Measurements from ENCODE around the gene BRIP1. TPM values are rescaled to one million over a fixed set of nuclear protein-coding genes. Genes with fewer than 3 reads are reported as not detected.

The BRIP1 gene
- total RNA-seq, 2 donors from 2014 or later = 24.2 to 25.5 TPM

DNA sequence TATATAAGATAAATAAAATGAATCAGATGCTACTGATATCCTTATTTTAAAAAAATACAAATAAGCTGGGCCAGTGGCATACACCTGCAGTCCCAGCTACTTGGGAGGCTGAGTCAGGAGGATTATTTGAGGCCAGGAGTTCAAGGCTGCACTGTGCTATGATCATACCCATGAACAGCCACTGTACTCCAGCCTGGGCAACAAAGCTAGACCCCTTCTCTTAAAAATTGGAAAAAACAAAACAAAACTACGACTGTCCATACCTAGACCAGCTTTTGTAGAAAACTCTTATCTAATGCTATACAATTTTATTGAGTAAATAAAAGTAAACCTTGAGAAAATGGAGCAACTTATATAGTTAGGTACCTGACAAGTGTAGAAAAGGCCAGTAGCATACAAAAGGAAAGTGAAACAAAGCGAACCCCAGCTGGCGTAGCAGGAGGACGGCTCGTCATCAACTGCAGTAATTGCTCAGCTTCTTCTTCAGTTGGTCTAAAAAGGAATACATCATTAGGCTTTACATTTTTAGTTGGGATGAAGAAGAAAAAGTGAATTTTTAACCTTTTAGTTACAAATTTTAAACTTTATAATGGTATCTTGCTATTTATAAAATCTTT lies 40.9 kb upstream of the BRIP1 start:
- Mint-ChIP-seq H3K4me3 (no peak overlapping the region), H3K4me1 (no peaks in the 10 kb centered on the region), H3K36me3 (ENCODE audit: low read depth) (peaks cover 58% of the 10 kb centered on the region), H3K27ac (no peak overlapping the region), H3K9me3 (no peaks in the 10 kb centered on the region), H3K27me3 (ENCODE audit: insufficient read depth) (no peaks in the 10 kb centered on the region)
- no peaks in the 10 kb centered on the region for H3K4me1 ChIP-seq (ENCODE audit: control insufficient read depth, insufficient read depth, low read length)
- H3K9ac ChIP-seq (ENCODE audit: extremely low read depth, low read length, poor library complexity, severe bottlenecking) = no peak overlapping the region
- DNase-seq = no peak
- no peak overlapping the region for H3K4me3 ChIP-seq (ENCODE audit: low read length)
- no peak overlapping the region for H3K27ac ChIP-seq (ENCODE audit: low read depth, low read length)
- peaks cover 65% of the 10 kb centered on the region for H3K36me3 ChIP-seq (ENCODE audit: control insufficient read depth, insufficient read depth, low read length)
- 93 to 99% methylated on average over 2 to 4 of the region's 5 CpGs for WGBS, 2 experiments (ENCODE audit: insufficient coverage in 1 of 2, insufficient read length in 1 of 2)
- TF ChIP-seq, protein P1, sequence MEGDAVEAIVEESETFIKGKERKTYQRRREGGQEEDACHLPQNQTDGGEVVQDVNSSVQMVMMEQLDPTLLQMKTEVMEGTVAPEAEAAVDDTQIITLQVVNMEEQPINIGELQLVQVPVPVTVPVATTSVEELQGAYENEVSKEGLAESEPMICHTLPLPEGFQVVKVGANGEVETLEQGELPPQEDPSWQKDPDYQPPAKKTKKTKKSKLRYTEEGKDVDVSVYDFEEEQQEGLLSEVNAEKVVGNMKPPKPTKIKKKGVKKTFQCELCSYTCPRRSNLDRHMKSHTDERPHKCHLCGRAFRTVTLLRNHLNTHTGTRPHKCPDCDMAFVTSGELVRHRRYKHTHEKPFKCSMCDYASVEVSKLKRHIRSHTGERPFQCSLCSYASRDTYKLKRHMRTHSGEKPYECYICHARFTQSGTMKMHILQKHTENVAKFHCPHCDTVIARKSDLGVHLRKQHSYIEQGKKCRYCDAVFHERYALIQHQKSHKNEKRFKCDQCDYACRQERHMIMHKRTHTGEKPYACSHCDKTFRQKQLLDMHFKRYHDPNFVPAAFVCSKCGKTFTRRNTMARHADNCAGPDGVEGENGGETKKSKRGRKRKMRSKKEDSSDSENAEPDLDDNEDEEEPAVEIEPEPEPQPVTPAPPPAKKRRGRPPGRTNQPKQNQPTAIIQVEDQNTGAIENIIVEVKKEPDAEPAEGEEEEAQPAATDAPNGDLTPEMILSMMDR (conservative IDR thresholded peaks at IDR 0.05) = no peak
- H3K27me3 ChIP-seq (ENCODE audit: control insufficient read depth, insufficient read depth, low read length, poor library complexity, severe bottlenecking) = no peaks in the 10 kb centered on the region
- no peaks in the 10 kb centered on the region for H3K9me3 ChIP-seq (ENCODE audit: control insufficient read depth, low read length)

DNA sequence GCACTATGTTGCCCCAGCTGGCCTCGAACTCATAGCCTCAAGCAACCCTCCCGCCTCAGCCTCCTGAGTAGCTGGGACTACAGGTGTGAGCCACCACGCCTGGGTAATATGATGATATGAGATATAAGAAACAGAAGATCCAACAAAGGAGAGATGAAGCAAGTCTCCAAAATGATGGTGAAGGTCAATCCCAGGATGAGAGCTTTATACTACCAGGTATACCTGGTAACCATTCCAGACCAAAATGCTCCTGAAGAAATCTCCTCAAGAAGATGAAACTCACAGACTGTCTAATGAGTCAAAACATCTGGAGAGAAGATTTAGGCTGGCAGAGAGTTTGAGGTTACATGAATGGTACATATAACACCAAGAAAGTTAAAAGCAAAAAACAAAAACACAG lies 39.9 kb upstream of the BRIP1 start:
- Mint-ChIP-seq H3K9me3 (no peaks in the 10 kb centered on the region), H3K4me1 (no peaks in the 10 kb centered on the region), H3K36me3 (ENCODE audit: low read depth) (peaks cover 60% of the 10 kb centered on the region), H3K27ac (no peak overlapping the region), H3K4me3 (no peak overlapping the region), H3K27me3 (ENCODE audit: insufficient read depth) (no peaks in the 10 kb centered on the region)
- TF ChIP-seq, protein P1 (conservative IDR thresholded peaks at IDR 0.05) = no peak
- no peak overlapping the region for H3K9ac ChIP-seq (ENCODE audit: extremely low read depth, low read length, poor library complexity, severe bottlenecking)
- H3K27me3 ChIP-seq (ENCODE audit: control insufficient read depth, insufficient read depth, low read length, poor library complexity, severe bottlenecking) = no peaks in the 10 kb centered on the region
- no peak for DNase-seq
- H3K36me3 ChIP-seq (ENCODE audit: control insufficient read depth, insufficient read depth, low read length) = peaks cover 62% of the 10 kb centered on the region
- no peaks in the 10 kb centered on the region for H3K9me3 ChIP-seq (ENCODE audit: control insufficient read depth, low read length)
- no peaks in the 10 kb centered on the region for H3K4me1 ChIP-seq (ENCODE audit: control insufficient read depth, insufficient read depth, low read length)
- 94 to 100% methylated on average over 3 of the region's 3 CpGs for WGBS, 2 experiments (ENCODE audit: insufficient coverage in 1 of 2, insufficient read length in 1 of 2)
- no peak overlapping the region for H3K4me3 ChIP-seq (ENCODE audit: low read length)
- H3K27ac ChIP-seq (ENCODE audit: low read depth, low read length) = no peak overlapping the region

DNA sequence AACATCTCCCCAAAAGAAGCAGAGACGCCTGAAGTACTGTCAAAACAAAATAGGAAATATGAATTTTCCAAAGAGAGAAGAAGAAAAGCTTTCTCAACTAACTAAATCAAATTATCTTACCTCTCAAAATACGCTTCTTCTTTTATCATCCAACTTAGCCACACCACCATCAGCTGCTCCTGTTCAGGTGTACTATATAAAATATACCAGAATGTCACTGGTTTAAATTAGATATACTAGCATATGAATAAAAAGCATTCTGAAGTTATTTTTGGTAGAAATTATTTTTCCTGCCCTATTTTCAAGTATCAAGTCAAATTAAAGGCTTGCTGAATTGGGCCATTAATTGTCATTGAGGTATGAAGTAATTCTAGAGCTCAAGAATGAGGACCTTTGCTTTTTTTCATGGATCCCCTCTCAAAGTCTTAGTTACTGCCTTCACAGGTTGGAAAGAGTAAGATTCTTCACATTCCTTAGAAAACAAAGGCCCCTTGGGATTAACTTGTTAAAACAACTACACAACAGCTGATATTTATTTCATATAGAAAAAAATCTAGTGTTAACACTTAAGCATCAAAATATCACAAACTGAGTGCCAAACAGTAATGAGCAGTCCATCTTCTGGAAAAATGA lies 34.3 kb upstream of the BRIP1 start:
- 91 to 100% methylated on average over 1 of the region's 2 CpGs for WGBS, 2 experiments (ENCODE audit: insufficient coverage in 1 of 2, insufficient read length in 1 of 2)
- Histone ChIP-seq H3K9me3 (ENCODE audit: control insufficient read depth, low read length) (no peaks in the 10 kb centered on the region), H3K27me3 (ENCODE audit: control insufficient read depth, insufficient read depth, low read length, poor library complexity, severe bottlenecking) (no peaks in the 10 kb centered on the region), H3K36me3 (ENCODE audit: control insufficient read depth, insufficient read depth, low read length) (peaks cover 54% of the 10 kb centered on the region), H3K27ac (ENCODE audit: low read depth, low read length) (no peak overlapping the region), H3K4me1 (ENCODE audit: control insufficient read depth, insufficient read depth, low read length) (peaks cover 6% of the 10 kb centered on the region), H3K9ac (ENCODE audit: extremely low read depth, low read length, poor library complexity, severe bottlenecking) (peak overlapping the region; percentile 35), H3K4me3 (ENCODE audit: low read length) (no peak overlapping the region)
- TF ChIP-seq, protein P1 (conservative IDR thresholded peaks at IDR 0.05) = no peak
- DNase-seq = no peak
- H3K36me3 Mint-ChIP-seq (ENCODE audit: low read depth) = peaks cover 55% of the 10 kb centered on the region
- no peak overlapping the region for H3K4me3 Mint-ChIP-seq
- H3K4me1 Mint-ChIP-seq = peaks cover 9% of the 10 kb centered on the region
- no peaks in the 10 kb centered on the region for H3K27me3 Mint-ChIP-seq (ENCODE audit: insufficient read depth)
- no peaks in the 10 kb centered on the region for H3K9me3 Mint-ChIP-seq
- peak overlapping the region; percentile 88 for H3K27ac Mint-ChIP-seq
